GM15510 (cell line): ENCODE results near the gene ASIC5.

ENCODE experiments used
- POLR2A ChIP-seq: IDR thresholded peaks from 3 replicates; pipeline ENCODE4 v1.6.1; 2011; ENCODE audit warnings: borderline replicate concordance; ENCODE audit not compliant: insufficient read length; ENCODE audit errors: extremely low read depth

The ASIC5 gene

GRCh38 chr4:155887045-155887444 lies 21.0 kb upstream of the ASIC5 start:
- TF ChIP-seq POLR2A = no peak

- TF ChIP-seq POLR2A = no peak
These were observed 19.6 kb upstream of the ASIC5 start for GRCh38 chr4:155885666-155886065.

- no peak for TF ChIP-seq POLR2A
These were observed 17.8 kb upstream of the ASIC5 start for GRCh38 chr4:155883895-155884294.

- no peak for TF ChIP-seq POLR2A
These were observed 15.5 kb upstream of the ASIC5 start for GRCh38 chr4:155881555-155881954.

GRCh38 chr4:155879767-155880166 lies 13.7 kb upstream of the ASIC5 start:
- no peak for TF ChIP-seq POLR2A

- TF ChIP-seq POLR2A = no peak
These were observed 12.5 kb upstream of the ASIC5 start for GRCh38 chr4:155878611-155879010.

GRCh38 chr4:155877971-155878370 lies 11.9 kb upstream of the ASIC5 start:
- TF ChIP-seq POLR2A = no peak

GRCh38 chr4:155875878-155876277 lies 9.8 kb upstream of the ASIC5 start:
- no peak for TF ChIP-seq POLR2A

GRCh38 chr4:155855897-155856296 lies 10.2 kb downstream of the ASIC5 start:
- no peak for TF ChIP-seq POLR2A

- TF ChIP-seq POLR2A = no peak
These were observed 11.4 kb downstream of the ASIC5 start for GRCh38 chr4:155854582-155855226.

GRCh38 chr4:155853189-155853588 lies 12.9 kb downstream of the ASIC5 start:
- no peak for TF ChIP-seq POLR2A

GRCh38 chr4:155849042-155849441 lies 17.0 kb downstream of the ASIC5 start:
- no peak for TF ChIP-seq POLR2A

- no peak for TF ChIP-seq POLR2A
These were observed 19.1 kb downstream of the ASIC5 start for GRCh38 chr4:155846929-155847328.

GRCh38 chr4:155842080-155842479 lies 24.0 kb downstream of the ASIC5 start:
- no peak for TF ChIP-seq POLR2A

- no peak for TF ChIP-seq POLR2A
These were observed 28.8 kb downstream of the ASIC5 start for GRCh38 chr4:155837203-155837796.

- TF ChIP-seq POLR2A = no peak
These were observed 33.4 kb downstream of the ASIC5 start for GRCh38 chr4:155832664-155833063.

GRCh38 chr4:155828628-155829027 lies 37.4 kb downstream of the ASIC5 start:
- TF ChIP-seq POLR2A = no peak

- no peak for TF ChIP-seq POLR2A
These were observed 43.5 kb downstream of the ASIC5 start for GRCh38 chr4:155822572-155822971.
